H9 (cell line): ENCODE measurements around the gene RAB24. TPM values are rescaled to one million over a fixed set of nuclear protein-coding genes. Genes with fewer than 3 reads are reported as not detected.

Source experiments
- DNase-seq: peaks from one replicate; pipeline ENCODE4 v3.0.0-alpha.2; 2017
- H2AFZ ChIP-seq: one replicate; pipeline ENCODE4 v1.6.1; 2013; ENCODE audit warnings: mild to moderate bottlenecking, low read length, control low read depth, moderate library complexity
- H2AK5ac ChIP-seq: 2 replicates; pipeline ENCODE4 v1.6.1; 2013; ENCODE audit warnings: low read length, control low read depth, mixed read lengths; ENCODE audit not compliant: insufficient read length
- H2BK120ac ChIP-seq: one replicate; pipeline ENCODE4 v1.6.1; 2013; ENCODE audit warnings: low read depth, mild to moderate bottlenecking, low read length, control low read depth, inconsistent platforms; ENCODE audit not compliant: poor library complexity, severe bottlenecking
- H2BK12ac ChIP-seq: 2 replicates; pipeline ENCODE4 v1.6.1; 2013; ENCODE audit warnings: low read length, control low read depth, mixed read lengths, low read depth; ENCODE audit not compliant: insufficient read length
- H2BK15ac ChIP-seq: 2 replicates; pipeline ENCODE4 v1.6.1; 2013; ENCODE audit warnings: low read depth, low read length, control low read depth
- H2BK20ac ChIP-seq: one replicate; pipeline ENCODE4 v1.6.1; 2013; ENCODE audit warnings: low read depth, mild to moderate bottlenecking, low read length, control low read depth, inconsistent platforms; ENCODE audit not compliant: poor library complexity, severe bottlenecking
- H2BK5ac ChIP-seq: 2 replicates; pipeline ENCODE4 v1.6.1; 2013; ENCODE audit warnings: low read length, control low read depth, mixed read lengths; ENCODE audit not compliant: insufficient read length
- H3K14ac ChIP-seq: 2 replicates; pipeline ENCODE4 v1.6.1; 2013; ENCODE audit warnings: low read length, control low read depth; ENCODE audit not compliant: insufficient read depth
- H3K18ac ChIP-seq: 2 replicates; pipeline ENCODE4 v1.6.1; 2013; ENCODE audit warnings: low read depth, mild to moderate bottlenecking, mixed read lengths, low read length, control low read depth; ENCODE audit not compliant: insufficient read length
- H3K23ac ChIP-seq: 2 replicates; pipeline ENCODE4 v1.6.1; 2013; ENCODE audit warnings: low read length, control low read depth, mixed read lengths, low read depth; ENCODE audit not compliant: insufficient read length
- H3K23me2 ChIP-seq: 2 replicates; pipeline ENCODE4 v1.6.1; 2013; ENCODE audit warnings: low read depth, mild to moderate bottlenecking, mixed read lengths, low read length, control low read depth; ENCODE audit not compliant: insufficient read length, poor library complexity, severe bottlenecking
- H3K27ac ChIP-seq: 2 replicates; pipeline ENCODE4 v1.5.1; 2013; ENCODE audit warnings: low read length, control low read depth, mixed read lengths, low read depth; ENCODE audit not compliant: insufficient read length
- H3K27me3 ChIP-seq: 2 replicates; pipeline ENCODE4 v1.6.1; 2013; ENCODE audit warnings: low read length, control low read depth, inconsistent platforms; ENCODE audit not compliant: insufficient read depth
- H3K4ac ChIP-seq: 2 replicates; pipeline ENCODE4 v1.6.1; 2013; ENCODE audit warnings: low read depth, mild to moderate bottlenecking, control low read depth, inconsistent platforms, low read length, moderate library complexity
- H3K4me1 ChIP-seq: 2 replicates; pipeline ENCODE4 v1.6.1; 2013; ENCODE audit warnings: low read length, control low read depth, inconsistent platforms; ENCODE audit not compliant: insufficient read depth
- H3K4me2 ChIP-seq: 2 replicates; pipeline ENCODE4 v1.6.1; 2013; ENCODE audit warnings: low read length, control low read depth, mixed read lengths; ENCODE audit not compliant: insufficient read length, insufficient read depth
- H3K56ac ChIP-seq: 2 replicates; pipeline ENCODE4 v1.6.1; 2013; ENCODE audit warnings: low read depth, mild to moderate bottlenecking, mixed read lengths, low read length, control low read depth; ENCODE audit not compliant: insufficient read length
- H3K79me1 ChIP-seq: 2 replicates; pipeline ENCODE4 v1.6.1; 2013; ENCODE audit warnings: low read depth, mild to moderate bottlenecking, moderate library complexity, low read length, control low read depth, inconsistent platforms; ENCODE audit not compliant: insufficient read depth, poor library complexity, severe bottlenecking
- H3K79me2 ChIP-seq: 2 replicates; pipeline ENCODE4 v1.6.1; 2013; ENCODE audit warnings: low read length, control low read depth, inconsistent platforms; ENCODE audit not compliant: insufficient read depth
- H3K9ac ChIP-seq: 2 replicates; pipeline ENCODE4 v1.6.1; 2013; ENCODE audit warnings: low read length, control low read depth, mixed read lengths; ENCODE audit not compliant: insufficient read length; ENCODE audit errors: extremely low read depth
- H3K9me3 ChIP-seq: one replicate; pipeline ENCODE4 v1.6.1; 2013; ENCODE audit warnings: low read depth, low read length, inconsistent platforms; ENCODE audit not compliant: control insufficient read depth
- H3T11ph ChIP-seq: one replicate; pipeline ENCODE4 v1.6.1; 2013; ENCODE audit warnings: mild to moderate bottlenecking, low read length, control low read depth, inconsistent platforms
- H4K20me1 ChIP-seq: one replicate; pipeline ENCODE4 v1.6.1; 2013; ENCODE audit not compliant: control insufficient read depth, insufficient read length, insufficient read depth
- H4K5ac ChIP-seq: 2 replicates; pipeline ENCODE4 v1.6.1; 2013; ENCODE audit warnings: low read depth, mild to moderate bottlenecking, mixed read lengths, low read length, control low read depth; ENCODE audit not compliant: insufficient read length
- H4K8ac ChIP-seq: replicated peaks from 2 replicates; pipeline ENCODE4 v1.6.1; 2013; ENCODE audit warnings: low read length, control low read depth, mixed read lengths, low read depth; ENCODE audit not compliant: insufficient read length
- H4K91ac ChIP-seq: 2 replicates; pipeline ENCODE4 v1.6.1; 2013; ENCODE audit warnings: low read depth, mild to moderate bottlenecking, moderate library complexity, mixed read lengths, low read length, control low read depth; ENCODE audit not compliant: insufficient read length
- H3K27ac Mint-ChIP-seq, 3 experiments: 2 replicates in 2 of 3; 3 replicates in 1 of 3; pipeline ENCODE4 v1.8.0; 2020 to 2021; ENCODE audit warnings: mixed read lengths in 3 of 3, mild to moderate bottlenecking in 1 of 3, moderate library complexity in 1 of 3
- H3K27me3 Mint-ChIP-seq: 2 replicates; pipeline ENCODE4 v1.8.0; 2021; ENCODE audit warnings: low read depth, mild to moderate bottlenecking, moderate library complexity, mixed read lengths
- H3K36me3 Mint-ChIP-seq, 3 experiments: 2 replicates in 2 of 3; 3 replicates in 1 of 3; pipeline ENCODE4 v1.8.0; 2020 to 2021; ENCODE audit warnings: low read depth in 3 of 3, mixed read lengths in 3 of 3; ENCODE audit not compliant: insufficient read depth in 1 of 3
- H3K4me1 Mint-ChIP-seq, 2 experiments: 2 replicates each; pipeline ENCODE4 v1.8.0; 2020; ENCODE audit warnings: mixed read lengths in 2 of 2
- H3K4me3 Mint-ChIP-seq, 2 experiments: 2 replicates in 1 of 2; 3 replicates in 1 of 2; pipeline ENCODE4 v1.8.0; 2020 to 2021; ENCODE audit warnings: mild to moderate bottlenecking in 2 of 2, mixed read lengths in 2 of 2, moderate library complexity in 1 of 2
- H3K9me3 Mint-ChIP-seq, 2 experiments: 2 replicates in 1 of 2; 3 replicates in 1 of 2; pipeline ENCODE4 v1.8.0; 2020; ENCODE audit warnings: mild to moderate bottlenecking in 2 of 2, mixed read lengths in 2 of 2, moderate library complexity in 1 of 2
- CTCF ChIP-seq: fragments of 200-600 bp; sonication (generic); conservative IDR thresholded peaks from 3 replicates; pipeline ENCODE4 v1.8.0; 2021; ENCODE audit warnings: antibody characterized with exemption, mild to moderate bottlenecking
- whole genome bisulfite sequencing: extraction: QIAGEN DNeasy Blood & Tissue Kit; methylation state at CpG from one replicate; pipeline ENCODE4 v1.1.7; 2013; ENCODE audit warnings: missing lambda C conversion rate, low lambda C conversion rate, mixed read lengths; ENCODE audit not compliant: insufficient read length; ENCODE audit errors: extremely low coverage; 5-methylcytosine and 5-hydroxymethylcytosine counted together
- total RNA-seq: library from RNA; stranded (reverse); gene quantifications from 2 replicates; pipeline ENCODE4 v1.2.1, GENCODE V29; 2021

RAB24 gene
- total RNA-seq, 1 experiment from 2014 or later: 17.6 TPM

GRCh38 chr5:177311723-177312648 is 8.5 kb upstream of the RAB24 start, which contains the start of gene MXD3:
Gene MXD3 (minus strand): TSS chr5:177311898. CDS start chr5:177311830, 68 bp downstream.
- Mint-ChIP-seq H3K36me3 (peaks cover under 1 to 6% (median 2%) of the 10 kb centered on the region in 3 experiments), H3K27ac (peak within 1 kb of the TSS; percentile 82 to 97 (median 93); a peak in 5 of 7 replicates), H3K27me3 (no peaks in the 10 kb centered on the region; the same call in 1 of the 2 replicates), H3K9me3 (no peaks in the 10 kb centered on the region), H3K4me1 (peaks cover 15 to 20% of the 10 kb centered on the region in 2 experiments), H3K4me3 (peak within 1 kb of the TSS; percentile 76 to 88)
- peak within 1 kb of the TSS; percentile 88 for H3K4me2 ChIP-seq
- peak within 1 kb of the TSS; percentile 98 for H3K14ac ChIP-seq
- H3K79me1 ChIP-seq: no peaks in the 10 kb centered on the region
- peak within 1 kb of the TSS; percentile 77 for H3K9ac ChIP-seq
- H3K23me2 ChIP-seq: peaks cover 14% of the 10 kb centered on the region
- H3K27ac ChIP-seq: no peak within 1 kb of the TSS
- TF ChIP-seq CTCF: no peak
- H2BK120ac ChIP-seq: no peak within 1 kb of the TSS
- no peaks in the 10 kb centered on the region for H3K79me2 ChIP-seq
- DNase-seq: peak; percentile 99
- H3K4me1 ChIP-seq: no peaks in the 10 kb centered on the region
- no peak within 1 kb of the TSS for H2BK20ac ChIP-seq
- H3K56ac ChIP-seq: no peak within 1 kb of the TSS
- H3K18ac ChIP-seq: peak within 1 kb of the TSS; percentile 99
- no peak within 1 kb of the TSS for H4K8ac ChIP-seq
- no peak within 1 kb of the TSS for H4K5ac ChIP-seq
- H2AK5ac ChIP-seq: no peak within 1 kb of the TSS
- no peak within 1 kb of the TSS for H3T11ph ChIP-seq
- no peak within 1 kb of the TSS for H2AFZ ChIP-seq
- H3K9me3 ChIP-seq: no peaks in the 10 kb centered on the region
- H4K20me1 ChIP-seq: peaks cover 5% of the 10 kb centered on the region
- no peak within 1 kb of the TSS for H2BK5ac ChIP-seq
- no peak within 1 kb of the TSS for H2BK12ac ChIP-seq
- no peak within 1 kb of the TSS for H4K91ac ChIP-seq
- no peak within 1 kb of the TSS for H3K23ac ChIP-seq
- no peak within 1 kb of the TSS; the same call in 1 of the 2 replicates for H3K4ac ChIP-seq
- H3K27me3 ChIP-seq: no peaks in the 10 kb centered on the region
- no peak within 1 kb of the TSS for H2BK15ac ChIP-seq
- WGBS: no CpG with 5 or more reads among the region's 78 CpGs
